Body of pancreas (tissue), 4 donors: ENCODE results near the gene PDZD11. TPM values are rescaled to one million over a fixed set of nuclear protein-coding genes. Genes with fewer than 3 reads are reported as not detected.

Source experiments
- ATAC-seq: fragments of 150-250 bp; one replicate; pipeline ENCODE4 v1.9.1; 2016
- DNase-seq, 4 donors: peaks; one replicate each; pipeline ENCODE4 v3.0.0-alpha.2; 2019
- H3K27ac ChIP-seq, 4 donors: fragments of 200-600 bp; sonication (generic); 1 replicate in 3 of 4; 2 replicates in 1 of 4; pipeline versions ENCODE4 v1.5.1 to v1.6.1; 2016 to 2019; ENCODE audit warnings: mild to moderate bottlenecking in 1 of 4, mixed read lengths in 1 of 4, moderate library complexity in 1 of 4
- H3K27me3 ChIP-seq, 2 donors: fragments of 200-600 bp; sonication (generic); one replicate each; pipeline ENCODE4 v1.6.0; 2016; ENCODE audit warnings: mild to moderate bottlenecking in 1 of 2
- H3K36me3 ChIP-seq, 2 donors: fragments of 200-600 bp; sonication (generic); replicated peaks in 1 of 2; 2 replicates each; pipeline ENCODE4 v1.5.1; 2016; ENCODE audit warnings: low read depth in 2 of 2; ENCODE audit not compliant: insufficient read depth in 1 of 2
- H3K4me1 ChIP-seq: fragments of 200-600 bp; sonication (generic); one replicate; pipeline ENCODE4 v1.6.0; 2016
- H3K4me3 ChIP-seq, 2 donors: fragments of 200-600 bp; sonication (generic); 1 replicate in 1 of 2; 2 replicates in 1 of 2; pipeline ENCODE4 v1.5.1; 2016 to 2019
- H3K9me3 ChIP-seq, 3 donors: fragments of 200-600 bp; sonication (generic); 1 replicate in 2 of 3; 2 replicates in 1 of 3; pipeline ENCODE4 v1.5.1; 2016
- POLR2A ChIP-seq, 3 donors: fragments of 450-650 bp; IDR thresholded peaks; one replicate each; pipeline ENCODE4 v1.6.1; 2016; ENCODE audit warnings: antibody characterized with exemption in 3 of 3, mild to moderate bottlenecking in 2 of 3
- WGBS, 2 donors: methylation state at CpG; one replicate each; pipeline ENCODE4 v1.1.5; 2017; 5-methylcytosine and 5-hydroxymethylcytosine counted together
- intact Hi-C: fragments of 100-400 bp; cut with DNase I; formaldehyde crosslinking; loops from one replicate; pipeline ENCODE4 v1.15.1; 2023
- total RNA-seq, 2 donors: library from RNA; depleted of rRNA; stranded (reverse); fragments of >200 nt; gene quantifications; one replicate each; pipeline ENCODE4 v1.1.0, GENCODE V29; 2016
- TF ChIP-seq, protein P1 (sequence below), 7 experiments: fragments of 450-650 bp in 4 of 7; fragments of 200-600 bp in 3 of 7; sonication (generic) in 3 of 7; IDR thresholded peaks; one replicate each; pipeline ENCODE4 v1.5.1; 2016 to 2019; ENCODE audit warnings: antibody characterized with exemption in 7 of 7

PDZD11 gene
- total RNA-seq, 2 donors from 2014 or later, result 7.3 to 27.2 TPM

DNA sequence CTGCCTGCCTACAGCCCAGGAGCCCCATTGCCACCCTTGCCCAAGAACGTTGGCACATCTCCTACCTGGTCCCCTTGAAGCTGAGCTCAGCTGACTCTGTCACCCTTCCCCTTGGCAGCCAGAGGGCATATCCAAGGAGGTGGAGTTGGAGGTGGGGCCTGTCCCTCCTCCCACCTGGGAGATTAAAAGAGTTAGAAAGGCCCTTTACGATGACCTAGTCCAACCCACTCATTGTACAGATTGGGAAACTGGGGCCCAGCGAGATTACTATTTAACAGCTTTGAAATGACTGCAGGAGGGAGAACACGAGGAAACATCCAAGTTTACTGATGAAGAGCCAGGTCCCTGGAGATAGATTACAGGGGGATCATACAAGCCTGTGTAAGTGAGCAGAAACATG is 29.6 kb downstream of the PDZD11 start, which contains the start of gene P2RY4:
Gene P2RY4, minus strand, starts transcription at position 101 of the 400 bp plus-strand sequence. CDS start 580 bp downstream, outside the sequence.
- no peaks in the 10 kb centered on the region for H3K4me1 ChIP-seq

DNA sequence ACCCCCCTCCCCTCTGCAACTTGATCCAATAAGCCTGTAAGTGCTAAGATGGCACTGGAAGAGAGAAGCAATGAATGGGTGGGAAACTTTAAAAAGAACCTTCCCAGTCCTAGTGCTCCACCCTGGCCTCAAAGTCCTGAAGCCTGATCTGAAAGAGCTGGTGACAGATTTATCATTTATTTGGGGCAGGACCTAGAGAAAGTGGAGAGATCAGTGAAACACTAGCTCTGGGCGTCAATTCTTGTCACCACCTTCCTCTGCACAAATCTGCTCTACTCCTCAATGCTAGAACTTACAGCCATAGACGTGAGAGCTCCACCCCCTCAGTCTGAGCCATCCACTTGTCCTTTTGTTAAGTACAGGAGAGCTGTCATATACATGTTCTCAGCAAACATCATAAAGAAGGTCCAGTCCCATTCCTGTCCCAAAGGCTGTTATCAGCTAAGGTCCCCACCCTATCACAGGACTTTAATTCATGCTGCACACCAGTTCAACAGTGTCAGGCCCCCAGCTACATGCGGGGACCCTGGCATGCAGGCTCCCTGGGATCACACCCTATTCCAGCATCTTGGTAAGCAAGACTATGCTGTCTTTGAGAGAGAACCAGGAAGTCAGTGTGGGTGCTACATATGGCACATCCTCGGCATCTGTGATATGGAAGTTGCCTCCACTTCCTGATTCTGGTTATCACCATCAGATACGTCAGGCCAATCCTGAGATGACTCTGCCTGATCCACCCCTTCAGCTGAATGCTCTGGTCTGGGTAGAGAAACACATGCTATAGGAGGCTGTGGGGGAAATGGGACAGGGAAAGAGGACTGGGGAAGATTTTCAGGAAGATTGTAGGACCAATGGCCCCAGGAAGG is 32.1 kb downstream of the PDZD11 start:
- Histone ChIP-seq H3K36me3 (no peaks in the 10 kb centered on the region), H3K4me3 (no peak overlapping the region), H3K27me3 (no peaks in the 10 kb centered on the region), H3K4me1 (no peaks in the 10 kb centered on the region), H3K27ac (no peak overlapping the region), H3K9me3 (no peaks in the 10 kb centered on the region)
- 37 to 81% methylated on average over 2 to 5 of the region's 5 CpGs for WGBS, 2 donors
- DNase-seq (no peak), ATAC-seq (no peak)
- TF ChIP-seq, protein P1, sequence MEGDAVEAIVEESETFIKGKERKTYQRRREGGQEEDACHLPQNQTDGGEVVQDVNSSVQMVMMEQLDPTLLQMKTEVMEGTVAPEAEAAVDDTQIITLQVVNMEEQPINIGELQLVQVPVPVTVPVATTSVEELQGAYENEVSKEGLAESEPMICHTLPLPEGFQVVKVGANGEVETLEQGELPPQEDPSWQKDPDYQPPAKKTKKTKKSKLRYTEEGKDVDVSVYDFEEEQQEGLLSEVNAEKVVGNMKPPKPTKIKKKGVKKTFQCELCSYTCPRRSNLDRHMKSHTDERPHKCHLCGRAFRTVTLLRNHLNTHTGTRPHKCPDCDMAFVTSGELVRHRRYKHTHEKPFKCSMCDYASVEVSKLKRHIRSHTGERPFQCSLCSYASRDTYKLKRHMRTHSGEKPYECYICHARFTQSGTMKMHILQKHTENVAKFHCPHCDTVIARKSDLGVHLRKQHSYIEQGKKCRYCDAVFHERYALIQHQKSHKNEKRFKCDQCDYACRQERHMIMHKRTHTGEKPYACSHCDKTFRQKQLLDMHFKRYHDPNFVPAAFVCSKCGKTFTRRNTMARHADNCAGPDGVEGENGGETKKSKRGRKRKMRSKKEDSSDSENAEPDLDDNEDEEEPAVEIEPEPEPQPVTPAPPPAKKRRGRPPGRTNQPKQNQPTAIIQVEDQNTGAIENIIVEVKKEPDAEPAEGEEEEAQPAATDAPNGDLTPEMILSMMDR (IDR thresholded peaks at IDR 0.05), result no peak
- no peak for TF ChIP-seq POLR2A (IDR thresholded peaks at IDR 0.05)
- intact Hi-C loops, result no loop called here

More for the DNA sequence above, 29.6 kb downstream of the PDZD11 start, which contains the start of gene P2RY4:
- no peak for DNase-seq
- Histone ChIP-seq H3K27me3 (no peaks in the 10 kb centered on the region), H3K36me3 (no peaks in the 10 kb centered on the region), H3K9me3 (no peaks in the 10 kb centered on the region), H3K4me3 (no peak within 1 kb of the TSS), H3K27ac (no peak within 1 kb of the TSS)
- intact Hi-C loops, result no loop called here
- 49 to 70% methylated on average over 3 of the region's 4 CpGs for WGBS, 2 donors
- TF ChIP-seq POLR2A (IDR thresholded peaks at IDR 0.05), result no peak
- TF ChIP-seq, protein P1 (IDR thresholded peaks at IDR 0.05), result no peak
- ATAC-seq, result no peak

DNA sequence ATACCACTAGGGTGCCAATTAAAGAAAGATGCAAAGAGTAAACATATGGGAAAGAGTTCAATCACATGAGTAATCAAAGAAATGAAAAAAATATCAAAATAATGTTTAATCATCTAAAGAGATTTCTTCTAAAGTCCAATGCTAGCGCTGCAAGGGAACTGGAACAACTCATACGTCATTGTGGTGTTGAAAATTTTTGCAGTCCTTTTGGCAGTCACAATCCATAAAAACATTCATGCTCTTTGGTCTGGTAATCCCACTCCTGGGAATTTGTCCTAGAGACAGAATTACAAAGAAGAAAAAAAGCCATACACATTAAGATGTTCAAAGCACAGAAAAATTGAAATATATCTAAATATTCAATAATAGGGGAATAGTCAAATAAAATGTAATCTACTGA is 34.3 kb downstream of the PDZD11 start:
- 97 to 100% methylated on average over 2 of the region's 2 CpGs for WGBS, 2 donors
- Histone ChIP-seq H3K4me1 (no peaks in the 10 kb centered on the region), H3K27ac (no peak overlapping the region), H3K27me3 (no peaks in the 10 kb centered on the region), H3K9me3 (no peaks in the 10 kb centered on the region), H3K36me3 (no peaks in the 10 kb centered on the region), H3K4me3 (no peak overlapping the region)
- TF ChIP-seq, protein P1 (IDR thresholded peaks at IDR 0.05), result no peak
- TF ChIP-seq POLR2A (IDR thresholded peaks at IDR 0.05), result no peak
- DNase-seq (no peak), ATAC-seq (no peak)
- intact Hi-C loops, result no loop called here

DNA sequence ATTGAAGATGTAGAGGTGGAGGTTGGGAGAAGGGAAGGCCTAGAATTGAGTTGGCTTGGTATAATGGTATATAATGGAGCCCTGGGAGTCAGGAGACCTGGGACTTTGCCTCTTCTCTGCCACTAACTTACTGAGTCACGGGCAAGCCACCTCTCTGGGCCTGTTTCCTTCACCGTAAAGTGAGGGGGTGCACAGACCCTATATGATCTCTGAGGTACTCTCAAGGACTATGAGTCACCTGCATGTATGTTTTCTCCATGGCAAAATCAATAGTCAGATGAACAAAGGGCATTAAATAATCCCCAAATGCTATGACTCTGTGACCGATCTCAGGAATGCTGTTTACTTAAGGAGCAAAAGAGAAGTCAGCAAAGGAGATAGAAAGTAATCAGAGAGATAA is 34.8 kb downstream of the PDZD11 start:
- no peaks in the 10 kb centered on the region for H3K4me1 ChIP-seq
- no peak overlapping the region for H3K4me3 ChIP-seq
- TF ChIP-seq POLR2A (IDR thresholded peaks at IDR 0.05), result no peak
- TF ChIP-seq, protein P1 (IDR thresholded peaks at IDR 0.05), result no peak
- 59 to 90% methylated on average over 2 to 3 of the region's 3 CpGs for WGBS, 2 donors
- no peak overlapping the region for H3K27ac ChIP-seq
- H3K36me3 ChIP-seq, result no peaks in the 10 kb centered on the region
- no peak for ATAC-seq
- intact Hi-C loops, result no loop called here
- DNase-seq, result no peak
- no peaks in the 10 kb centered on the region for H3K9me3 ChIP-seq
- no peaks in the 10 kb centered on the region for H3K27me3 ChIP-seq

DNA sequence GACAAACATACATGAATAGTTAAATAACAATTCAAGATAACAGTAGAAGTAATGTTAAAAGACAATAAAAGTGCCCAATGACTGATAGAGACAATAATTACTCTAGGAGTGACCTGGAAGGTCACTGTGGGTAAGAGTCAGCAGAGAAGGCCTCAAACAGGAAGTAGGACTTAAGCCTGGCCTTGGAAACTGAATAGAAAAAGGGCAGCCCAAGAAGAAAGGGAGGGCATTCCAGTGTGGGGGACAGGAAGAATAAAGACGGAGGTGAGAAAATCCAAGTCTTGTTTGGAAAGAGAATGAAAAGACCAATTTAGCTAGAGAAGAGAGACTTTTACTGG is 35.7 kb downstream of the PDZD11 start:
- intact Hi-C loops, result no loop called here
- no peak for ATAC-seq
- H3K4me1 ChIP-seq, result no peaks in the 10 kb centered on the region
- H3K36me3 ChIP-seq, result no peaks in the 10 kb centered on the region
- H3K27me3 ChIP-seq, result no peaks in the 10 kb centered on the region
- no peak overlapping the region for H3K4me3 ChIP-seq
- WGBS, 2 donors, result 93% methylated on average over 1 of the region's 1 CpG; no CpG with 5 or more reads in 1 of the 2 donors
- no peak overlapping the region for H3K27ac ChIP-seq
- no peak for DNase-seq
- no peaks in the 10 kb centered on the region for H3K9me3 ChIP-seq
- TF ChIP-seq POLR2A (IDR thresholded peaks at IDR 0.05), result no peak
- TF ChIP-seq, protein P1 (IDR thresholded peaks at IDR 0.05), result no peak
